Peyer's patch (tissue), 4 donors: ENCODE measurements around the gene HECA.

ENCODE experiments used
- CTCF ChIP-seq, 6 experiments: fragments of 450-650 bp in 4 of 6; fragments of 200-600 bp in 2 of 6; sonication (generic) in 1 of 6; IDR thresholded peaks; one replicate each; pipeline ENCODE4 v1.5.1; 2017 to 2019; ENCODE audit warnings: antibody characterized with exemption in 6 of 6, mild to moderate bottlenecking in 3 of 6, moderate library complexity in 1 of 6
- POLR2A ChIP-seq, 2 donors: fragments of 450-650 bp; IDR thresholded peaks; one replicate each; pipeline ENCODE4 v1.5.1; 2017; ENCODE audit warnings: antibody characterized with exemption in 2 of 2, mild to moderate bottlenecking in 2 of 2, moderate library complexity in 2 of 2

DNA sequence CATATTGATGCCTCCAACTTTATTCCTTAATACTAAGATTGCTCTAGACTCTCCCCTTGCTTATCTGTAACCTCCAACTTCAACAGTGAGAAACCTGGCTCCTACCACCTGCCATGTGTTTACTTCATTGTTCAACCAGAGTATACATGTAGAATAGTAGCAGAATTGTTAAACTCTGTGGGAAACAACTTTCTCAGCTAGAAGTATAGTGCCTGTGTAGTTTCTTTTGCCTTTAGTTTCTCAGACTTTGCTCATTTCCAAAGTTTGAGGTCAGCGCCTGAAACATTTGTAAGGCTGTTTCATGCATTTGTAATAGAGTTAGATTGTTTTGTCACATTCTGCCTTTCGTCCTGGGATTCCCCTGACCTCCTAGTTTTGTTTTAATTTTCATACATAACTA lies 34.9 kb upstream of the HECA start:
- no peak for TF ChIP-seq POLR2A (IDR thresholded peaks at IDR 0.05)
- TF ChIP-seq CTCF (IDR thresholded peaks at IDR 0.05), result no peak
